ENCODE measurements around the gene PHLDB2. TPM values are rescaled to one million over a fixed set of nuclear protein-coding genes. Genes with fewer than 3 reads are reported as not detected.

PHLDB2 gene
- total RNA-seq, 4 donors from 2014 or later = 56.9 to 108 (median 68.7) TPM

- intact Hi-C loops (cut with DNase I; ENCODE audit: low total_unique reads) = no loop called here
Measured at GRCh38 chr3:111871809-111872623, 13.0 kb downstream of the PHLDB2 start.

GRCh38 chr3:111872979-111873378 is 13.9 kb downstream of the PHLDB2 start:
- Histone ChIP-seq H3K9me3 (no peaks in the 10 kb centered on the region), H3K4me1 (peaks cover 0 to 4% of the 10 kb centered on the region in 2 donors), H3K36me3 (no peaks in the 10 kb centered on the region), H3K27ac (no peak overlapping the region), H3K27me3 (no peaks in the 10 kb centered on the region), H3K4me3 (no peak overlapping the region)
- no peak for DNase-seq
- intact Hi-C loops (cut with DNase I; ENCODE audit: low total_unique reads) = no loop called here
- TF ChIP-seq POLR2A (IDR thresholded peaks at IDR 0.05) = no peak
- TF ChIP-seq, protein P1, sequence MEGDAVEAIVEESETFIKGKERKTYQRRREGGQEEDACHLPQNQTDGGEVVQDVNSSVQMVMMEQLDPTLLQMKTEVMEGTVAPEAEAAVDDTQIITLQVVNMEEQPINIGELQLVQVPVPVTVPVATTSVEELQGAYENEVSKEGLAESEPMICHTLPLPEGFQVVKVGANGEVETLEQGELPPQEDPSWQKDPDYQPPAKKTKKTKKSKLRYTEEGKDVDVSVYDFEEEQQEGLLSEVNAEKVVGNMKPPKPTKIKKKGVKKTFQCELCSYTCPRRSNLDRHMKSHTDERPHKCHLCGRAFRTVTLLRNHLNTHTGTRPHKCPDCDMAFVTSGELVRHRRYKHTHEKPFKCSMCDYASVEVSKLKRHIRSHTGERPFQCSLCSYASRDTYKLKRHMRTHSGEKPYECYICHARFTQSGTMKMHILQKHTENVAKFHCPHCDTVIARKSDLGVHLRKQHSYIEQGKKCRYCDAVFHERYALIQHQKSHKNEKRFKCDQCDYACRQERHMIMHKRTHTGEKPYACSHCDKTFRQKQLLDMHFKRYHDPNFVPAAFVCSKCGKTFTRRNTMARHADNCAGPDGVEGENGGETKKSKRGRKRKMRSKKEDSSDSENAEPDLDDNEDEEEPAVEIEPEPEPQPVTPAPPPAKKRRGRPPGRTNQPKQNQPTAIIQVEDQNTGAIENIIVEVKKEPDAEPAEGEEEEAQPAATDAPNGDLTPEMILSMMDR (IDR thresholded peaks at IDR 0.05) = no peak

More at GRCh38 chr3:111871809-111872623, 13.0 kb downstream of the PHLDB2 start:
- H3K4me3 ChIP-seq = no peak overlapping the region
- DNase-seq = no peak
- no peak for TF ChIP-seq POLR2A (IDR thresholded peaks at IDR 0.05)
- TF ChIP-seq, protein P1 (IDR thresholded peaks at IDR 0.05) = no peak
- H3K36me3 ChIP-seq = no peaks in the 10 kb centered on the region
- H3K27me3 ChIP-seq = no peaks in the 10 kb centered on the region
- H3K27ac ChIP-seq = no peak overlapping the region
- H3K4me1 ChIP-seq = peaks cover 0 to 4% of the 10 kb centered on the region in 2 donors
- H3K9me3 ChIP-seq = no peaks in the 10 kb centered on the region

- peaks cover 0 to 4% of the 10 kb centered on the region in 2 donors for H3K4me1 ChIP-seq
- no peak overlapping the region for H3K27ac ChIP-seq
- TF ChIP-seq POLR2A (IDR thresholded peaks at IDR 0.05) = no peak
- TF ChIP-seq, protein P1 (IDR thresholded peaks at IDR 0.05) = no peak
- H3K36me3 ChIP-seq = no peaks in the 10 kb centered on the region
- DNase-seq = no peak
- H3K4me3 ChIP-seq = no peak overlapping the region
- intact Hi-C loops (cut with DNase I; ENCODE audit: low total_unique reads) = no loop called here
- H3K27me3 ChIP-seq = no peaks in the 10 kb centered on the region
- no peaks in the 10 kb centered on the region for H3K9me3 ChIP-seq
Measured at GRCh38 chr3:111874177-111874820, 15.2 kb downstream of the PHLDB2 start.

GRCh38 chr3:111881480-111881879 is 22.4 kb downstream of the PHLDB2 start:
- no peaks in the 10 kb centered on the region for H3K4me1 ChIP-seq
- no peak overlapping the region for H3K4me3 ChIP-seq
- TF ChIP-seq POLR2A (IDR thresholded peaks at IDR 0.05) = no peak
- TF ChIP-seq, protein P1 (IDR thresholded peaks at IDR 0.05) = no peak
- no peaks in the 10 kb centered on the region for H3K36me3 ChIP-seq
- H3K27ac ChIP-seq = no peak overlapping the region
- no peak for DNase-seq
- H3K9me3 ChIP-seq = no peaks in the 10 kb centered on the region
- intact Hi-C loops (cut with DNase I; ENCODE audit: low total_unique reads) = no loop called here
- H3K27me3 ChIP-seq = no peaks in the 10 kb centered on the region

- intact Hi-C loops (cut with DNase I; ENCODE audit: low total_unique reads) = no loop called here
- no peaks in the 10 kb centered on the region for H3K4me1 ChIP-seq
- no peak overlapping the region for H3K27ac ChIP-seq
Measured at GRCh38 chr3:111882194-111882593, 23.1 kb downstream of the PHLDB2 start.

More at GRCh38 chr3:111882194-111882593, 23.1 kb downstream of the PHLDB2 start:
- Histone ChIP-seq H3K27me3 (no peaks in the 10 kb centered on the region), H3K4me3 (no peak overlapping the region), H3K36me3 (no peaks in the 10 kb centered on the region), H3K9me3 (no peaks in the 10 kb centered on the region)
- no peak for DNase-seq
- TF ChIP-seq, protein P1 (IDR thresholded peaks at IDR 0.05) = no peak
- no peak for TF ChIP-seq POLR2A (IDR thresholded peaks at IDR 0.05)

All from uterus (tissue), 4 donors.